Cardiac muscle cell (in vitro differentiated cells and primary cell): ENCODE results near the gene NF1. TPM values are rescaled to one million over a fixed set of nuclear protein-coding genes. Genes with fewer than 3 reads are reported as not detected.
A peak's percentile ranks its signal among the peaks of the same experiment; 100 is the strongest.
"Not testable (repeated sequence)": the region's sequence is repeated elsewhere in the genome, so short reads cannot be mapped to it uniquely, and the experiment has no call there.

ENCODE experiments used
- DNase-seq, 2 donors: peaks; one replicate each; pipeline versions ENCODE4 v3.0.0 to v3.0.0-alpha.2; 2010 to 2017; ENCODE audit warnings: low read depth in 1 of 2, low spot score in 1 of 2
- H3K27ac ChIP-seq: fragments of 200-600 bp; sonication (generic); 2 replicates; pipeline ENCODE4 v1.5.1; 2016
- H3K27me3 ChIP-seq: fragments of 200-600 bp; sonication (generic); 2 replicates; pipeline ENCODE4 v1.6.0; 2016; ENCODE audit warnings: control low read depth
- H3K36me3 ChIP-seq: fragments of 200-600 bp; sonication (generic); 2 replicates; pipeline ENCODE4 v1.5.1; 2016; ENCODE audit warnings: control low read depth
- H3K4me1 ChIP-seq: fragments of 200-600 bp; sonication (generic); 2 replicates; pipeline ENCODE4 v1.8.1; 2017; ENCODE audit warnings: low read depth, mild to moderate bottlenecking, mixed run types
- H3K4me3 ChIP-seq: fragments of 200-600 bp; sonication (generic); 2 replicates; pipeline ENCODE4 v1.5.1; 2016; ENCODE audit warnings: mild to moderate bottlenecking
- H3K9me3 ChIP-seq: fragments of 200-600 bp; sonication (generic); 2 replicates; pipeline ENCODE4 v1.5.1; 2017; ENCODE audit warnings: low read depth, mild to moderate bottlenecking, control low read depth
- CTCF ChIP-seq: IDR thresholded peaks from 2 replicates; pipeline ENCODE4 v1.5.1; 2012; ENCODE audit warnings: low read depth, mild to moderate bottlenecking, low read length
- polyA plus RNA-seq: library from polyadenylated mRNA; unstranded; fragments of >200 nt; fragmentation: Nextera tagmentation; extraction: Ambion mirVana; gene quantifications from 2 replicates; pipeline ENCODE4 v1.2.1, GENCODE V29; 2016
- total RNA-seq: library from RNA; depleted of rRNA; stranded (reverse); fragments of >200 nt; gene quantifications from 2 replicates; pipeline ENCODE4 v1.2.3, GENCODE V29; 2016

The NF1 gene
- total and polyA plus RNA-seq, 2 experiments from 2014 or later: 17.7 to 32.9 TPM

GRCh38 chr17:31374094-31374447, 279.3 kb downstream of the NF1 start:
- no peaks in the 10 kb centered on the region for H3K9me3 ChIP-seq
- H3K27ac ChIP-seq: no peak overlapping the region
- no peaks in the 10 kb centered on the region for H3K4me1 ChIP-seq
- TF ChIP-seq CTCF: no peak
- no peak overlapping the region for H3K4me3 ChIP-seq
- no peak for DNase-seq
- H3K36me3 ChIP-seq: peaks cover 12% of the 10 kb centered on the region
- no peaks in the 10 kb centered on the region for H3K27me3 ChIP-seq

- Histone ChIP-seq H3K27ac (no peak overlapping the region), H3K4me3 (no peak overlapping the region), H3K9me3 (no peaks in the 10 kb centered on the region), H3K4me1 (no peaks in the 10 kb centered on the region), H3K27me3 (no peaks in the 10 kb centered on the region), H3K36me3 (peaks cover 12% of the 10 kb centered on the region)
- DNase-seq: no peak
- no peak for TF ChIP-seq CTCF
Observed at GRCh38 chr17:31374503-31374902, 279.7 kb downstream of the NF1 start.

GRCh38 chr17:31378638-31379037, 283.9 kb downstream of the NF1 start:
- no peaks in the 10 kb centered on the region for H3K4me1 ChIP-seq
- TF ChIP-seq CTCF: no peak
- no peak for DNase-seq
- no peaks in the 10 kb centered on the region for H3K27me3 ChIP-seq
- H3K4me3 ChIP-seq: no peak overlapping the region
- H3K9me3 ChIP-seq: no peaks in the 10 kb centered on the region
- H3K27ac ChIP-seq: no peak overlapping the region
- peaks cover 9% of the 10 kb centered on the region for H3K36me3 ChIP-seq

GRCh38 chr17:31379597-31380205, 284.9 kb downstream of the NF1 start:
- TF ChIP-seq CTCF: no peak
- H3K27me3 ChIP-seq: no peaks in the 10 kb centered on the region
- H3K4me3 ChIP-seq: no peak overlapping the region
- no peaks in the 10 kb centered on the region for H3K4me1 ChIP-seq
- H3K27ac ChIP-seq: no peak overlapping the region
- H3K9me3 ChIP-seq: no peaks in the 10 kb centered on the region
- H3K36me3 ChIP-seq: peaks cover 7% of the 10 kb centered on the region
- no peak for DNase-seq

- H3K27ac ChIP-seq: no peak overlapping the region
- H3K9me3 ChIP-seq: no peaks in the 10 kb centered on the region
- TF ChIP-seq CTCF: no peak
- no peak overlapping the region for H3K4me3 ChIP-seq
- H3K36me3 ChIP-seq: peaks cover 7% of the 10 kb centered on the region
- no peak for DNase-seq
- H3K27me3 ChIP-seq: no peaks in the 10 kb centered on the region
- no peaks in the 10 kb centered on the region for H3K4me1 ChIP-seq
Observed at GRCh38 chr17:31381165-31381668, 286.4 kb downstream of the NF1 start.

- DNase-seq, H3K27me3 ChIP-seq, H3K4me1 ChIP-seq, H3K9me3 ChIP-seq, H3K4me3 ChIP-seq, H3K36me3 ChIP-seq: not testable (repeated sequence)
- peak overlapping the region; percentile 57 for H3K27ac ChIP-seq
Observed at GRCh38 chr17:31382668-31383275, 288.0 kb downstream of the NF1 start.

- not testable (repeated sequence) for H3K9me3 ChIP-seq, H3K27me3 ChIP-seq, H3K4me3 ChIP-seq, H3K27ac ChIP-seq, H3K4me1 ChIP-seq, H3K36me3 ChIP-seq, DNase-seq
Observed at GRCh38 chr17:31383488-31383887, 288.7 kb downstream of the NF1 start.
